IMR-90 (cell line): ENCODE data around the gene RAD51B. TPM values are rescaled to one million over a fixed set of nuclear protein-coding genes. Genes with fewer than 3 reads are reported as not detected.
"Not testable (repeated sequence)": the region's sequence is repeated elsewhere in the genome, so short reads cannot be mapped to it uniquely, and the experiment has no call there.

Source experiments
- ATAC-seq: fragments of 200-7000 bp; cut with Tn5 transposase; 2 replicates; pipeline ENCODE4 v1.9.1; 2020; ENCODE audit warnings: low read depth, mild to moderate bottlenecking, moderate library complexity
- BruUV-seq: library from RNA; stranded (reverse); fragments of 400-500 nt; replicated peaks from 2 replicates; lab custom pipeline; 2021; lab: Mats Ljungman, UMichigan
- CTCF ChIA-PET: fragments of 300-600 bp; formaldehyde crosslinking; extraction: SDS; loops from one replicate; lab custom pipeline; 2021; ENCODE audit warnings: antibody characterized with exemption; lab: Yijun Ruan, JAX
- POLR2A ChIA-PET: fragments of 300-600 bp; sonication (Branson Sonifier 250); formaldehyde crosslinking; loops from one replicate; lab custom pipeline; 2022; ENCODE audit warnings: antibody characterized with exemption; ENCODE audit not compliant: unreplicated experiment; lab: Charles Lee
- DNase-seq: peaks from one replicate; pipeline ENCODE4 v3.0.0; 2013
- H2AFZ ChIP-seq: replicated peaks from 2 replicates; pipeline ENCODE3; 2013; ENCODE audit warnings: low read length, mild to moderate bottlenecking; ENCODE audit not compliant: poor library complexity
- H2AK5ac ChIP-seq: 2 replicates; pipeline ENCODE4 v1.6.1; 2013; ENCODE audit warnings: low read depth, low read length, inconsistent platforms
- H2AK9ac ChIP-seq: replicated peaks from 2 replicates; pipeline ENCODE3; 2013; ENCODE audit warnings: mild to moderate bottlenecking, low read depth, low read length, moderate library complexity; ENCODE audit not compliant: poor library complexity
- H2BK120ac ChIP-seq: 2 replicates; pipeline ENCODE4 v1.6.1; 2013; ENCODE audit warnings: low read depth, low read length, inconsistent platforms
- H2BK15ac ChIP-seq: 3 replicates; pipeline ENCODE4 v1.6.1; 2013; ENCODE audit warnings: low read depth, low read length, inconsistent platforms
- H2BK20ac ChIP-seq: 2 replicates; pipeline ENCODE4 v1.6.1; 2013; ENCODE audit warnings: low read depth, mild to moderate bottlenecking, inconsistent platforms, low read length, moderate library complexity
- H2BK5ac ChIP-seq: 2 replicates; pipeline ENCODE4 v1.6.1; 2013; ENCODE audit warnings: mild to moderate bottlenecking, low read depth, low read length, inconsistent platforms; ENCODE audit not compliant: poor library complexity, severe bottlenecking
- H3K14ac ChIP-seq: replicated peaks from 2 replicates; pipeline ENCODE4 v1.6.1; 2013; ENCODE audit warnings: low read depth, low read length, inconsistent platforms
- H3K18ac ChIP-seq: 2 replicates; pipeline ENCODE4 v1.6.1; 2013; ENCODE audit warnings: low read depth, low read length, control low read depth
- H3K23ac ChIP-seq: 2 replicates; pipeline ENCODE4 v1.6.1; 2013; ENCODE audit warnings: low read depth, low read length, inconsistent platforms
- H3K27ac ChIP-seq: 2 replicates; pipeline ENCODE4 v1.5.1; 2013; ENCODE audit warnings: mild to moderate bottlenecking, control low read depth, low read length; ENCODE audit not compliant: insufficient read depth
- H3K27me3 ChIP-seq: 2 replicates; pipeline ENCODE4 v1.6.1; 2013; ENCODE audit warnings: low read length; ENCODE audit not compliant: control insufficient read depth, insufficient read depth
- H3K36me3 ChIP-seq: 2 replicates; pipeline ENCODE4 v1.6.1; 2013; ENCODE audit warnings: low read length, mixed read lengths; ENCODE audit not compliant: control insufficient read depth, insufficient read depth
- H3K4ac ChIP-seq: 2 replicates; pipeline ENCODE4 v1.6.1; 2013; ENCODE audit warnings: low read depth, low read length, inconsistent platforms
- H3K4me1 ChIP-seq: 2 replicates; pipeline ENCODE4 v1.6.1; 2013; ENCODE audit warnings: low read length, mixed read lengths; ENCODE audit not compliant: control insufficient read depth, insufficient read depth
- H3K4me2 ChIP-seq: 2 replicates; pipeline ENCODE4 v1.6.1; 2013; ENCODE audit warnings: low read depth, mild to moderate bottlenecking, control low read depth, low read length, moderate library complexity
- H3K4me3 ChIP-seq: 2 replicates; pipeline ENCODE4 v1.5.1; 2013; ENCODE audit warnings: low read depth, mild to moderate bottlenecking, control low read depth, low read length, moderate library complexity; ENCODE audit not compliant: insufficient read depth
- H3K56ac ChIP-seq: 2 replicates; pipeline ENCODE4 v1.6.1; 2013; ENCODE audit warnings: low read length, inconsistent platforms; ENCODE audit not compliant: insufficient read depth; ENCODE audit errors: extremely low read depth
- H3K79me1 ChIP-seq, 2 experiments: 2 replicates each; pipeline ENCODE4 v1.6.1; 2013; ENCODE audit warnings: low read length in 2 of 2, inconsistent platforms in 1 of 2, low read depth in 1 of 2
- H3K9ac ChIP-seq: 2 replicates; pipeline ENCODE4 v1.6.1; 2013; ENCODE audit warnings: low read depth, low read length, control low read depth
- H3K9me1 ChIP-seq: 2 replicates; pipeline ENCODE4 v1.6.1; 2013; ENCODE audit warnings: low read length, inconsistent platforms; ENCODE audit not compliant: insufficient read depth
- H3K9me3 ChIP-seq: 2 replicates; pipeline ENCODE4 v1.6.1; 2013; ENCODE audit warnings: low read length; ENCODE audit not compliant: control insufficient read depth, insufficient read depth
- H4K20me1 ChIP-seq: 2 replicates; pipeline ENCODE4 v1.6.1; 2013; ENCODE audit warnings: low read length, inconsistent platforms; ENCODE audit not compliant: insufficient read depth
- H4K5ac ChIP-seq: 2 replicates; pipeline ENCODE4 v1.6.1; 2013; ENCODE audit warnings: mild to moderate bottlenecking, low read depth, low read length, control low read depth
- H4K8ac ChIP-seq, 2 experiments: 2 replicates each; pipeline ENCODE4 v1.6.1; 2013; ENCODE audit warnings: low read depth in 2 of 2, low read length in 2 of 2, control low read depth in 1 of 2, inconsistent platforms in 1 of 2
- H4K91ac ChIP-seq: 2 replicates; pipeline ENCODE4 v1.6.1; 2013; ENCODE audit warnings: low read depth, low read length, inconsistent platforms; ENCODE audit not compliant: insufficient read depth
- WGBS, 2 experiments: methylation state at CpG; one replicate each; pipeline versions ENCODE4 v1.1.5 to v1.1.7; 2013; ENCODE audit warnings: missing lambda C conversion rate in 2 of 2; ENCODE audit not compliant: insufficient read length in 1 of 2; ENCODE audit errors: extremely low coverage in 2 of 2; 5-methylcytosine and 5-hydroxymethylcytosine counted together
- dilution Hi-C: fragments of 300-500 bp; cut with HindIII; formaldehyde crosslinking; loops from one replicate; pipeline ENCODE4 v1.14.3; 2018; ENCODE audit warnings: low sequenced_read_pairs; ENCODE audit not compliant: unreplicated experiment
- in situ Hi-C: fragments of 300-500 bp; cut with MboI; formaldehyde crosslinking; loops from 3 replicates; pipeline ENCODE4 v1.14.3; 2019; ENCODE audit warnings: low sequenced_read_pairs, inconsistent platforms, mixed read lengths
- intact Hi-C: fragments of 100-400 bp; cut with micrococcal nuclease; formaldehyde crosslinking; loops from 2 replicates; pipeline ENCODE4 v1.10.0; 2022
- polyA plus RNA-seq, 3 experiments: library from polyadenylated mRNA; depleted of rRNA; stranded (reverse); fragments of >200 nt; gene quantifications; 2 replicates each; pipeline ENCODE4 v1.2.3, GENCODE V29; 2012; ENCODE audit warnings: low replicate concordance in 1 of 3
- total RNA-seq: library from RNA; depleted of rRNA; stranded (reverse); fragments of >200 nt; gene quantifications from 2 replicates; pipeline ENCODE4 v1.2.3, GENCODE V29; 2012

Gene RAD51B
- total and polyA plus RNA-seq, 2 of the 4 experiments (the other 2 are of a cell fraction) = 5.1 to 18.8 TPM

- intact Hi-C loops, H2AK5ac ChIP-seq, CTCF ChIA-PET, H4K5ac ChIP-seq, H3K9me3 ChIP-seq, H3K27ac ChIP-seq, H3K36me3 ChIP-seq, H3K23ac ChIP-seq, H2BK15ac ChIP-seq, H3K4me3 ChIP-seq, H3K9ac ChIP-seq, H4K8ac ChIP-seq, H3K14ac ChIP-seq, H3K9me1 ChIP-seq, BruUV-seq, dilution Hi-C loops, H2AFZ ChIP-seq, H3K4me2 ChIP-seq, H3K56ac ChIP-seq, H3K4ac ChIP-seq, H4K91ac ChIP-seq, H2AK9ac ChIP-seq, H3K27me3 ChIP-seq, H3K4me1 ChIP-seq, H2BK120ac ChIP-seq, H3K79me1 ChIP-seq, in situ Hi-C loops, POLR2A ChIA-PET, H4K20me1 ChIP-seq: not testable (repeated sequence)
- H3K18ac ChIP-seq = peak overlapping the region; percentile 16; the same call in 1 of the 2 replicates
- H2BK20ac ChIP-seq = 0 out of 2 replicates have a peak overlapping the region, but pooled peaks have one; percentile 3
- WGBS, 2 experiments = no CpG with 5 or more reads among the region's 5 CpGs
- DNase-seq = peak; percentile 43
- H2BK5ac ChIP-seq = peak overlapping the region; percentile 50
- peak; percentile 64 for ATAC-seq
Measured at GRCh38 chr14:68186500-68187276, 367.1 kb downstream of the RAD51B start.
